ENCODE results near the gene BTG3. TPM values are rescaled to one million over a fixed set of nuclear protein-coding genes. Genes with fewer than 3 reads are reported as not detected.

The BTG3 gene
- polyA plus RNA-seq, 1 donor from 2014 or later, result 38.5 TPM

DNA sequence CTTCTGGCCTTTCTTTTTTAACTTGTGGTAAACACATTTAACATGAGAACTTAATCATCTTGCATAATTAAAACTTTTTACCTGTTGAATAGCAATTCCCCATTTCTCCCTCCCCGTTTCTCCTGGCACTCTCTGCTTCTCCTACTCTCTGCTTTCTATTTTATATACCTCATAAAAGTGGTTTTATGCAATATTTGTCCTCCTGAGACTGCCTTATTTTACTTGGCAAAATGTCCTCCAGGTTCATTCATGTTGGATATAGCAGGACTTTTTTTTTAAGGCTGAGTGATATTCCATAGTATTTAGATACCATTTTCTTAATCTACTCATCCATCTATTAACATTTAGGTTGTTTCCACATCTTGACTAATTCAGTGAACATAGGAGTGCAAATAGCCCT, 35.0 kb downstream of the BTG3 start:
- no peaks in the 10 kb centered on the region for H3K9me3 ChIP-seq (ENCODE audit: low read length)
- H3K36me3 ChIP-seq (ENCODE audit: insufficient read depth, low read length), result no peaks in the 10 kb centered on the region
- H4K20me1 ChIP-seq (ENCODE audit: insufficient read depth), result no peaks in the 10 kb centered on the region
- H3K27ac ChIP-seq (ENCODE audit: low read length), result no peak overlapping the region
- no peak overlapping the region for H2AFZ ChIP-seq (ENCODE audit: low read depth, low read length)
- H3K27me3 ChIP-seq (ENCODE audit: insufficient read depth, low read depth, low read length), result no peaks in the 10 kb centered on the region
- TF ChIP-seq SMC3 (conservative IDR thresholded peaks at IDR 0.05; ENCODE audit: poor library complexity), result no peak
- H3K4me3 ChIP-seq (ENCODE audit: low read length), result no peak overlapping the region
- no peak overlapping the region for H3K4me2 ChIP-seq (ENCODE audit: low read length)
- H3K9ac ChIP-seq (ENCODE audit: low read length), result no peak overlapping the region
- no peaks in the 10 kb centered on the region for H3F3A ChIP-seq (ENCODE audit: insufficient read depth, low read length, poor library complexity, severe bottlenecking)
- H3K9me2 ChIP-seq (ENCODE audit: insufficient read depth, low read length), result no peaks in the 10 kb centered on the region
- H3K79me2 ChIP-seq (replicated peaks; ENCODE audit: insufficient read depth, low read length), result no peaks in the 10 kb centered on the region

- TF ChIP-seq EZH2 (IDR thresholded peaks at IDR 0.05; ENCODE audit: borderline replicate concordance, insufficient read depth, low read length, poor library complexity, severe bottlenecking) (no peak), TAF1 (IDR thresholded peaks at IDR 0.05; ENCODE audit: low read depth) (no peak), SMC3 (conservative IDR thresholded peaks at IDR 0.05; ENCODE audit: poor library complexity) (no peak), POLR2AphosphoS5 (IDR thresholded peaks at IDR 0.05) (no peak), RAD21 (conservative IDR thresholded peaks at IDR 0.05) (no peak), EP300 (conservative IDR thresholded peaks at IDR 0.05; ENCODE audit: poor library complexity, severe bottlenecking) (no peak), MXI1 (conservative IDR thresholded peaks at IDR 0.05; ENCODE audit: poor library complexity, severe bottlenecking) (no peak)
- TF ChIP-seq, protein P1, sequence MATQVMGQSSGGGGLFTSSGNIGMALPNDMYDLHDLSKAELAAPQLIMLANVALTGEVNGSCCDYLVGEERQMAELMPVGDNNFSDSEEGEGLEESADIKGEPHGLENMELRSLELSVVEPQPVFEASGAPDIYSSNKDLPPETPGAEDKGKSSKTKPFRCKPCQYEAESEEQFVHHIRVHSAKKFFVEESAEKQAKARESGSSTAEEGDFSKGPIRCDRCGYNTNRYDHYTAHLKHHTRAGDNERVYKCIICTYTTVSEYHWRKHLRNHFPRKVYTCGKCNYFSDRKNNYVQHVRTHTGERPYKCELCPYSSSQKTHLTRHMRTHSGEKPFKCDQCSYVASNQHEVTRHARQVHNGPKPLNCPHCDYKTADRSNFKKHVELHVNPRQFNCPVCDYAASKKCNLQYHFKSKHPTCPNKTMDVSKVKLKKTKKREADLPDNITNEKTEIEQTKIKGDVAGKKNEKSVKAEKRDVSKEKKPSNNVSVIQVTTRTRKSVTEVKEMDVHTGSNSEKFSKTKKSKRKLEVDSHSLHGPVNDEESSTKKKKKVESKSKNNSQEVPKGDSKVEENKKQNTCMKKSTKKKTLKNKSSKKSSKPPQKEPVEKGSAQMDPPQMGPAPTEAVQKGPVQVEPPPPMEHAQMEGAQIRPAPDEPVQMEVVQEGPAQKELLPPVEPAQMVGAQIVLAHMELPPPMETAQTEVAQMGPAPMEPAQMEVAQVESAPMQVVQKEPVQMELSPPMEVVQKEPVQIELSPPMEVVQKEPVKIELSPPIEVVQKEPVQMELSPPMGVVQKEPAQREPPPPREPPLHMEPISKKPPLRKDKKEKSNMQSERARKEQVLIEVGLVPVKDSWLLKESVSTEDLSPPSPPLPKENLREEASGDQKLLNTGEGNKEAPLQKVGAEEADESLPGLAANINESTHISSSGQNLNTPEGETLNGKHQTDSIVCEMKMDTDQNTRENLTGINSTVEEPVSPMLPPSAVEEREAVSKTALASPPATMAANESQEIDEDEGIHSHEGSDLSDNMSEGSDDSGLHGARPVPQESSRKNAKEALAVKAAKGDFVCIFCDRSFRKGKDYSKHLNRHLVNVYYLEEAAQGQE (IDR thresholded peaks at IDR 0.05; ENCODE audit: borderline replicate concordance), result no peak
- TF ChIP-seq, protein P2, sequence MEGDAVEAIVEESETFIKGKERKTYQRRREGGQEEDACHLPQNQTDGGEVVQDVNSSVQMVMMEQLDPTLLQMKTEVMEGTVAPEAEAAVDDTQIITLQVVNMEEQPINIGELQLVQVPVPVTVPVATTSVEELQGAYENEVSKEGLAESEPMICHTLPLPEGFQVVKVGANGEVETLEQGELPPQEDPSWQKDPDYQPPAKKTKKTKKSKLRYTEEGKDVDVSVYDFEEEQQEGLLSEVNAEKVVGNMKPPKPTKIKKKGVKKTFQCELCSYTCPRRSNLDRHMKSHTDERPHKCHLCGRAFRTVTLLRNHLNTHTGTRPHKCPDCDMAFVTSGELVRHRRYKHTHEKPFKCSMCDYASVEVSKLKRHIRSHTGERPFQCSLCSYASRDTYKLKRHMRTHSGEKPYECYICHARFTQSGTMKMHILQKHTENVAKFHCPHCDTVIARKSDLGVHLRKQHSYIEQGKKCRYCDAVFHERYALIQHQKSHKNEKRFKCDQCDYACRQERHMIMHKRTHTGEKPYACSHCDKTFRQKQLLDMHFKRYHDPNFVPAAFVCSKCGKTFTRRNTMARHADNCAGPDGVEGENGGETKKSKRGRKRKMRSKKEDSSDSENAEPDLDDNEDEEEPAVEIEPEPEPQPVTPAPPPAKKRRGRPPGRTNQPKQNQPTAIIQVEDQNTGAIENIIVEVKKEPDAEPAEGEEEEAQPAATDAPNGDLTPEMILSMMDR (IDR thresholded peaks at IDR 0.05; ENCODE audit: poor library complexity, severe bottlenecking), result no peak
- H3K4me2 ChIP-seq (ENCODE audit: low read length), result no peak overlapping the region
- no peaks in the 10 kb centered on the region for H3K9me2 ChIP-seq (ENCODE audit: insufficient read depth, low read length)
- no peaks in the 10 kb centered on the region for H4K20me1 ChIP-seq (ENCODE audit: insufficient read depth)
- no peak overlapping the region for H2AFZ ChIP-seq (ENCODE audit: low read depth, low read length)
- no peak overlapping the region for H3K4me3 ChIP-seq (ENCODE audit: low read length)
- H3K79me2 ChIP-seq (replicated peaks; ENCODE audit: insufficient read depth, low read length), result no peaks in the 10 kb centered on the region
- H3K9ac ChIP-seq (ENCODE audit: low read length), result no peak overlapping the region
- no peak overlapping the region for H3K27ac ChIP-seq (ENCODE audit: low read length)
- H3K9me3 ChIP-seq (ENCODE audit: low read length), result no peaks in the 10 kb centered on the region
- no peaks in the 10 kb centered on the region for H3K36me3 ChIP-seq (ENCODE audit: insufficient read depth, low read length)
- no peaks in the 10 kb centered on the region for H3K27me3 ChIP-seq (ENCODE audit: insufficient read depth, low read depth, low read length)
- H3F3A ChIP-seq (ENCODE audit: insufficient read depth, low read length, poor library complexity, severe bottlenecking), result no peaks in the 10 kb centered on the region
Measured at GRCh38 chr21:17576080-17576835, 36.4 kb downstream of the BTG3 start.

Measured in neural cell (in vitro differentiated cells).